ENCODE data around the gene PRKACB.
"Not testable (repeated sequence)": the region's sequence is repeated elsewhere in the genome, so short reads cannot be mapped to it uniquely, and the experiment has no call there.

PRKACB gene

DNA sequence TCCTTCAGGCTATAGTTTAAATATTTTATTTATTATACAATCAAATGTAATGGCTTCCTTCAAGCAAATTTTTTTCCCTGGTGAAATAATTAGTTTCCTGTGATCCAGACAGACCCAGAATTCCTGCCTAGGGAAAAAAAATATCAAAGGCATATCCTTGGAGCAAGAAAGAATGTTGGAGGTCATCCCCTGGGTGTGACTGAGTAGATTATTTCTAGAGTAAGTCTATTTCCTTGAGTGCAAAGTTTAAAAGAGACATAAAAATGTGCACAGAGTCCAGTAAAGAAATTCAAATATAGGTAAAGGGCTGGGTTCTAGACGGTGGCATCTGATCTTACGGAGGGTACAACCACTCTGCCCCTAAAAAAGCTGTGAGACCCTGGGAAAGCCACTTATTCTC is 125.2 kb downstream of the PRKACB start:
- peak; percentile 27 for DNase-seq (ENCODE audit: low read depth)

DNA sequence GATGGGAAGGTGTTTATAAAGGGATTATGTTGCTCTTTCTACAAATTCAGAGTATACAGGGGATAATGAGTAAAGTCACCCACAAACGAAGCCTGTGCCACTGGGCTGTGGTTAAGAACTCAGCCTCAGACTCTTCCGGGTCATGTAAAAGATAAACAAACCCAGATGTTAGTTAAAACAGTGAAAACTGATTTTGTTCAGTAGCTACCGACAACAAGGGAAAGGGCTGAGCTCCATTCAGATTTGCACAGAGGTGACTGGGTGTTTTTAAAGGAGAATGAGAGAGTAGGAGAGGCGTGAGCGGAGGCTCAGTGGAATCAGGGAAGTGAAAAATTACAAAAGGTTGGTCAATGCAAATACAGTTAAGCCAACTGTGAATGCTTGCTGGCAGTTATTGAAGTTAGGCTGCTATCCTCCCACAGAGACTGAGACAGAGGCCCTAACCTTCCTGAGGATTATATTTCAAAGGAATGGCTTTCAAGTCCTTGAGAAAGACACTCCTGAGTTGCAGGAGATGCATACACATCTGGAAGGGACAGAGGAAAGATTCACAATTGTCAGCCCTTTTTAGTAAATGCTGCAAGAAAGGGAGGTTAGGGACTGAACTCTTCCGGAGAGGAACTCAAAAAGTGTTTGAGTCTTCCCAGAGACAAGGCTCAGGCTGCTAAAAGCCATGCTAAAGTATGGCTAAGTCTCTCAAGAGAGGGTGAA is 127.5 kb downstream of the PRKACB start:
- DNase-seq (ENCODE audit: low read depth): peak; percentile 60

DNA sequence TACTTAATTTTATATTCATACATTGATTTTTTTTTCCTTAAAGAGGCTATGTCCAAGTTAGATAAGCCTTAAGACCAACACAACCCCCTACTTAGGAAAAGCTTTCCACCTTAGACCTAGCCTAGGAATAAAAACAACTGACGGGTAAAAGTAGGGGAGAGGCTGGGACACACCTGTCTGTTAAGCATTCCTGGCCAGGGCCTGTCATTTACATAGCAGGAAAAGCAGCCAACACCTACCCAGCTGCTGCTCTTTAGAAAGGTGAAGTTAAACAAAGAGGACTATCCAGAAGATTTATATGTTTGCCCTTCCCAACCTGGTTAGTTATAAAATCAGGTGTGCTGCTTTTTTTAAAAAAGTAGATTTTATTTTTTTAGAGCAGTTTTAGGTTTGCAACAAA is 128.3 kb downstream of the PRKACB start:
- no peak for DNase-seq (ENCODE audit: low read depth)

DNA sequence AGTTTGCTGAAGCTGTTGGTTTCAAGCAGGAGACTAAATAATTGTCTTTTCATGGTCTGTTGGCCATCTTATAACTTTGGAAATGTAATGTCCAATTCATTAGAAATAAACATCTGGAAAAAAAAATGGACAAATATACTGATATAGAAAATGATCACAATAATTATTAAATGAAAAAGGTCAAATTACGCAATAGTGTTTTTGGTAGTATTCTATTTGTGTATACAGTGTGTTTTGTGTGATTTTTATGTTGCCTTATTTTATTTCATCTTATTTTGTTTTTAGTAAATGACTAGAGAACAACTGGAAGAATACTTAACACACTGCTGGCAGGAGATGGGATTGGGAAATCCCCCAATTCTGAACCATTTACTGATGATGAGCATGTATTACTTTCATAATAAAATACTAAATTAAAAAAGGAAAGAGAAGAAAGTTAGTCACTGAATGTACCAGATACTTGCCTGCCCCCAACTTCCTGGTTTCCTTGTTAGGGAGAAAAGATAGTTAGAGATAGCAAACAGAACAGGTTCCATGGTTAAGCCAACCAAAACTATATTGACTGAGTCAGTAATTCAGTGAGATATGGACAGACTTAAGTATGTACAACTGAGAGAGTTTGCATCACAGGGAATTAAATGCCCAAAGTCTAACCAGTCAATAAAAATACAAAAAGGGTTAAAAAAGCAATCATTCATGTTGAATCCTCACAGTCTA is 133.4 kb downstream of the PRKACB start:
- DNase-seq (ENCODE audit: low read depth): no peak

DNA sequence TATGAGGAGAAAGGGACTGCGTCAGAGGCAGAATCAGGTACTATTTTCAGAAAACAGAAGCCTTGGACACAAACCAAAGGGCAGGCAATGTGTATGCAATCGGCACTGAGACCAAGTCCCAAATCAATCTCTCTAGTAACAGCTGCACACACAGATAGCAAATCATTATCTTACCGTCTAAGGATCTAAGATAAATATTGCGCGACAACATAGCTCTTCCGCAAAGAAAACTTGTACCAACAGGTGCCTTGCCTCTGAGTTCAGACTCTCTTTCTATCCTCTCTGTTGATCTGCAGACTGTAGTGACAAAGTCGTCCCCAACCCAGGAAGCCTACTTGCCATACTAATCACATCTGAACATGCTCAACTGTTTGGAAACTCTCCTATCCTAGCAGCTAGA is 134.8 kb downstream of the PRKACB start:
- no peak for DNase-seq (ENCODE audit: low read depth)

DNA sequence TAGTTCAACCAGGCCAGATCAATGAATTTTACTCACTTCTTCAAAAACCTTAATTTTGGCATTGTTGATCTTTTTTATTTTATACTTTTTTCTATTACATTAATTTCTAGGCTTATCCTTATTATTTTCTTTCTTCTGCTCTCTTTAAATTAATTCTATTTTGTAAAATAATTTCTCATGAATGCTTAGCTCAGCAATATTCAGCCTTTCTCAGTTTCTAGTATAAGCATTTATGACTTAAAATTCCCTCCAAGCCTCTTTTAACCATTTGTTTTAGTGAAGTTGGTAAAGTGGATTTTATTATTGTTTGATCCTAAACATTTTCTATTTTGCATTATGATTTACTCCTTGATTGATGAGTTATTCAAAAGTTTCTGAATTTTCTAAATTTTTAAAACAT is 136.8 kb downstream of the PRKACB start:
- no peak for DNase-seq (ENCODE audit: low read depth)

DNA sequence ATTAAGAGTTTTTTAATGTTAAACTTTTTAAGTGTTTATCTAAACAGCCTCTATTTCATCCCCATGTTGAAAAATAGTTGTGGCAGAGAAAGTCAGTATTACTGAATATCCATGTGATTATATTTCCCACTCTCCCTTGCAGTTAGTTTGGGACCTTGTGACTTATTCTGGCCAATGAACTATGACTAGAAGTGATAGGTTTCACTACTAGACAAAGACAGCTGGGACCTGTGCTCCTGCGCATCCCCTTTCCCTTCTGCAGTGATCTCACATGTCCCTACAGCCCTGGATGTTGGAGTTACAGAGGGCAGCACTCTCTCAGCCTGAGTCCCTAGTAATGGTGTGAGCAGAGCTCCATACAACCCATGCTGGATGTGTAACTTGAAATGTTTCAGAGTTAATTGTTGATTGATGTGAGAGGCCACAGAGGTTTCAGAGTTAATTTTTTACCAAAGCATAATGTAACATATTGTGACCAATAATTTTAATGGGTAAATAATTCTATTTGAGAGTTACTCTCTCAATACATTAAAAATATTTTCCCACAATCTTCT is 138.8 kb downstream of the PRKACB start:
- DNase-seq (ENCODE audit: low read depth): no peak

DNA sequence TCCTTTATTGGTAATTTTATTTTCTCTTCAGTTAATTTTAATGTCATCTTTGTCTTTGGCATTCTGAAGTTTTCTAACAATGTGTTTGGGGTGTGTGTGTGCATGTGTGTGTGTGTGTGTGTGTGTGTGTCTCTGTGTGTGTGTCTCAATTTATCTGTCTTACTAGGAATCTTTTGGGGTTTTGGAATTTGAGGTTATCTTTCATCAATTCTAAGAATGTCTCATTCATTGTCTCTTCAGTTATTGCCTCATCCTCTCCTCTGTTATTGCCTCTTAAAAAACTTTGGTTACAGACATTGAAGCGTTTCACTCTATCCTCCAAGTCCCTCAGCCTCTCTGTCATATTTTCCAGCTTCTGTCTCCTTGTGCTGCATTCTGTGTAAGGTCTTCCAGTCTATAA is 139.3 kb downstream of the PRKACB start:
- peak; percentile 29 for DNase-seq (ENCODE audit: low read depth)

DNA sequence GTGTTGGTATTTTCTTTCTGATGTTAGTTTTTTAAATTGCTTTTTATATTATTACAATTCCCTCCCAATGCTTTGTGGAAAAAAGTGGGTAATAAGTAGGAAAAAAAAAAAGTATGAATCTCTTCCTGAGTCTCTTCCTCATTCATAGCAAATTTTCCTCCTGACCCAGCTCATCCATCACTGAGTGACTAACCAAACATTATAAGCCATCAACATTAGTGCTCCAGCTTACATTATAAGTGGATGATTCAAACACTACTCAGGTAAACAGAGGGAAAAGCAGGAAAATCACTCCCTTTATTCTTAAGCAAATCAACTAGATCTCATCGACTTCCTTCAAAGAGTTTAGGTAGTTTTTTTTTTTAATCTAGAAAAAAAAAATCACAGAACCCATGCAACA is 142.0 kb downstream of the PRKACB start:
- DNase-seq (ENCODE audit: low read depth): no peak

DNA sequence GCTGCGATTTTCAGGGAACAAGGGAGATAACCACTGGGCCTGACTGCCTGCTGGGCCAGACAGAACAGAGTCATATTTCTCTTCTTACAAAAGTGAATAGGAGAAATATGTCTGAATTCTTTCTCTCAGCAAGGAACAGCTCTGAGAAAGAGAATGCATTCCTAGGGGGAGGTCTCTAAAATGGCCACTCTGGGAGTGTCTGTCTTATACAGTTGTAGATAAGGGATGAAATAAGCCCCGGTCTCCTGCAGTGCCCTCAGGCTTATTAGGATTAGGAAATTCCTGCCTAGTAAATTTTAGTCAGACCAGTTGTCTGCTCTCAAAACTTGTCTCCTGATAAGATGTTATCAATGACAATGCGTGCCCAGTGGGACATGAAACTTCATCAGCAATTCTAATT is 143.3 kb downstream of the PRKACB start:
- DNase-seq (ENCODE audit: low read depth): not testable (repeated sequence)

Measured in EH (cell line).